HEK293 (cell line): ENCODE results near the gene FSTL4.

ENCODE experiments used
- CTCF ChIA-PET: fragments of 350-600 bp; formaldehyde crosslinking; extraction: SDS; loops from one replicate; lab custom pipeline; 2021; ENCODE audit warnings: antibody characterized with exemption; lab: Yijun Ruan, JAX
- POLR2A ChIA-PET: fragments of 300-600 bp; formaldehyde crosslinking; extraction: SDS; loops from one replicate; lab custom pipeline; 2020; ENCODE audit warnings: antibody characterized with exemption, inconsistent platforms; lab: Yijun Ruan, JAX
- H3K27ac ChIP-seq: fragments of 200-500 bp; sonication (Bioruptor generic); 2 replicates; pipeline ENCODE4 v1.5.1; 2014; ENCODE audit warnings: low read depth, low read length, control low read depth, inconsistent platforms; ENCODE audit errors: extremely low read depth
- H3K36me3 ChIP-seq, 2 experiments: fragments of 200-500 bp in 1 of 2; sonication (Bioruptor generic) in 1 of 2; 1 replicate in 1 of 2; 2 replicates in 1 of 2; pipeline ENCODE4 v1.5.1; 2014 to 2017; ENCODE audit warnings: inconsistent platforms in 2 of 2, low read length in 2 of 2; ENCODE audit not compliant: control insufficient read depth in 2 of 2, insufficient read depth in 1 of 2
- H3K4me1 ChIP-seq: fragments of 200-500 bp; sonication (Bioruptor generic); 2 replicates; pipeline ENCODE4 v1.5.1; 2014; ENCODE audit warnings: mild to moderate bottlenecking, low read length, inconsistent platforms; ENCODE audit not compliant: control insufficient read depth, insufficient read depth
- H3K4me3 ChIP-seq: 2 replicates; pipeline ENCODE4 v1.5.1; 2011; ENCODE audit warnings: low read depth, mild to moderate bottlenecking, control low read depth, low read length, moderate library complexity
- H3K9me3 ChIP-seq: fragments of 200-500 bp; sonication (Bioruptor generic); 2 replicates; pipeline ENCODE4 v1.5.1; 2014; ENCODE audit warnings: low read depth, low read length, inconsistent platforms; ENCODE audit not compliant: control insufficient read depth, insufficient read depth
- GFI1B ChIP-seq: fragments of 450-650 bp; formaldehyde crosslinking; IDR thresholded peaks from 2 replicates; pipeline ENCODE4 v1.5.1; 2016; ENCODE audit warnings: missing biosample characterization, missing genetic modification characterization
- IKZF3 ChIP-seq: fragments of 450-650 bp; IDR thresholded peaks from 2 replicates; pipeline ENCODE4 v1.5.0; 2018; ENCODE audit warnings: missing biosample characterization, mild to moderate bottlenecking, missing genetic modification characterization, moderate library complexity
- KLF8 ChIP-seq: fragments of 450-650 bp; formaldehyde crosslinking; IDR thresholded peaks from 2 replicates; pipeline ENCODE4 v1.5.1; 2016; ENCODE audit warnings: missing biosample characterization, missing genetic modification characterization
- KLF9 ChIP-seq: fragments of 450-650 bp; formaldehyde crosslinking; IDR thresholded peaks from 2 replicates; pipeline ENCODE4 v1.5.1; 2016; ENCODE audit warnings: missing biosample characterization, missing genetic modification characterization, low read depth
- SCRT1 ChIP-seq: fragments of 450-650 bp; formaldehyde crosslinking; IDR thresholded peaks from 2 replicates; pipeline ENCODE4 v1.5.1; 2016; ENCODE audit warnings: missing biosample characterization, missing genetic modification characterization, borderline replicate concordance
- WT1 ChIP-seq: fragments of 450-650 bp; formaldehyde crosslinking; IDR thresholded peaks from 2 replicates; pipeline ENCODE4 v1.5.1; 2016; ENCODE audit warnings: missing biosample characterization, missing genetic modification characterization
- YY2 ChIP-seq: fragments of 450-650 bp; formaldehyde crosslinking; IDR thresholded peaks from 2 replicates; pipeline ENCODE4 v1.5.1; 2016; ENCODE audit warnings: missing biosample characterization, missing genetic modification characterization
- ZBTB1 ChIP-seq: fragments of 450-650 bp; formaldehyde crosslinking; IDR thresholded peaks from 2 replicates; pipeline ENCODE4 v1.5.1; 2016; ENCODE audit warnings: missing biosample characterization, missing genetic modification characterization
- ZBTB48 ChIP-seq: fragments of 450-650 bp; formaldehyde crosslinking; IDR thresholded peaks from 2 replicates; pipeline ENCODE4 v1.5.1; 2016; ENCODE audit warnings: missing biosample characterization, missing genetic modification characterization
- ZFP37 ChIP-seq: fragments of 450-650 bp; formaldehyde crosslinking; IDR thresholded peaks from 2 replicates; pipeline ENCODE4 v1.5.1; 2016; ENCODE audit warnings: missing biosample characterization, missing genetic modification characterization
- ZNF157 ChIP-seq: fragments of 450-650 bp; formaldehyde crosslinking; IDR thresholded peaks from 2 replicates; pipeline ENCODE4 v1.5.1; 2016; ENCODE audit warnings: missing biosample characterization, missing genetic modification characterization
- ZNF184 ChIP-seq: fragments of 450-650 bp; IDR thresholded peaks from 2 replicates; pipeline ENCODE4 v1.5.1; 2018; ENCODE audit warnings: missing biosample characterization, mild to moderate bottlenecking, missing genetic modification characterization
- ZNF19 ChIP-seq: fragments of 450-650 bp; formaldehyde crosslinking; IDR thresholded peaks from 2 replicates; pipeline ENCODE4; 2016; ENCODE audit warnings: missing biosample characterization, missing genetic modification characterization, low read depth
- ZNF37A ChIP-seq: fragments of 450-650 bp; IDR thresholded peaks from 2 replicates; pipeline ENCODE4 v1.5.1; 2018; ENCODE audit warnings: missing biosample characterization, missing genetic modification characterization
- ZNF548 ChIP-seq: fragments of 450-650 bp; formaldehyde crosslinking; IDR thresholded peaks from 2 replicates; pipeline ENCODE4 v1.5.1; 2016; ENCODE audit warnings: missing biosample characterization, missing genetic modification characterization
- ZNF561 ChIP-seq: fragments of 450-650 bp; IDR thresholded peaks from 2 replicates; pipeline ENCODE4 v1.5.1; 2018; ENCODE audit warnings: missing biosample characterization, missing genetic modification characterization, borderline replicate concordance
- ZNF610 ChIP-seq: fragments of 450-650 bp; formaldehyde crosslinking; IDR thresholded peaks from 2 replicates; pipeline ENCODE4 v1.5.1; 2016; ENCODE audit warnings: missing biosample characterization, missing genetic modification characterization, borderline replicate concordance
- ZNF623 ChIP-seq: fragments of 450-650 bp; formaldehyde crosslinking; IDR thresholded peaks from 2 replicates; pipeline ENCODE4 v1.5.1; 2016; ENCODE audit warnings: missing biosample characterization, missing genetic modification characterization
- ZNF629 ChIP-seq: fragments of 450-650 bp; formaldehyde crosslinking; IDR thresholded peaks from 2 replicates; pipeline ENCODE4 v1.5.1; 2017; ENCODE audit warnings: missing biosample characterization, missing genetic modification characterization
- ZNF654 ChIP-seq: fragments of 450-650 bp; formaldehyde crosslinking; IDR thresholded peaks from 2 replicates; pipeline ENCODE4 v1.5.1; 2016; ENCODE audit warnings: low read depth, missing biosample characterization, missing genetic modification characterization
- ZXDB ChIP-seq: fragments of 450-650 bp; formaldehyde crosslinking; IDR thresholded peaks from 2 replicates; pipeline ENCODE4 v1.5.1; 2016; ENCODE audit warnings: missing biosample characterization, missing genetic modification characterization
- TF ChIP-seq, protein P1 (sequence below): fragments of 450-650 bp; formaldehyde crosslinking; optimal IDR thresholded peaks from 2 replicates; pipeline ENCODE3; 2016; ENCODE audit warnings: missing biosample characterization, mild to moderate bottlenecking, missing genetic modification characterization
- TF ChIP-seq, protein P2 (sequence below): fragments of 450-650 bp; formaldehyde crosslinking; IDR thresholded peaks from 2 replicates; pipeline ENCODE4 v1.5.1; 2016; ENCODE audit warnings: missing biosample characterization, missing genetic modification characterization, low read depth
- TF ChIP-seq, protein P3 (sequence below): fragments of 450-650 bp; formaldehyde crosslinking; IDR thresholded peaks from 2 replicates; pipeline ENCODE4 v1.5.1; 2016; ENCODE audit warnings: missing biosample characterization, missing genetic modification characterization
- TF ChIP-seq, protein P4 (sequence below): fragments of 450-650 bp; formaldehyde crosslinking; IDR thresholded peaks from 2 replicates; pipeline ENCODE4 v1.5.1; 2016; ENCODE audit warnings: missing biosample characterization, missing genetic modification characterization

Gene FSTL4

DNA sequence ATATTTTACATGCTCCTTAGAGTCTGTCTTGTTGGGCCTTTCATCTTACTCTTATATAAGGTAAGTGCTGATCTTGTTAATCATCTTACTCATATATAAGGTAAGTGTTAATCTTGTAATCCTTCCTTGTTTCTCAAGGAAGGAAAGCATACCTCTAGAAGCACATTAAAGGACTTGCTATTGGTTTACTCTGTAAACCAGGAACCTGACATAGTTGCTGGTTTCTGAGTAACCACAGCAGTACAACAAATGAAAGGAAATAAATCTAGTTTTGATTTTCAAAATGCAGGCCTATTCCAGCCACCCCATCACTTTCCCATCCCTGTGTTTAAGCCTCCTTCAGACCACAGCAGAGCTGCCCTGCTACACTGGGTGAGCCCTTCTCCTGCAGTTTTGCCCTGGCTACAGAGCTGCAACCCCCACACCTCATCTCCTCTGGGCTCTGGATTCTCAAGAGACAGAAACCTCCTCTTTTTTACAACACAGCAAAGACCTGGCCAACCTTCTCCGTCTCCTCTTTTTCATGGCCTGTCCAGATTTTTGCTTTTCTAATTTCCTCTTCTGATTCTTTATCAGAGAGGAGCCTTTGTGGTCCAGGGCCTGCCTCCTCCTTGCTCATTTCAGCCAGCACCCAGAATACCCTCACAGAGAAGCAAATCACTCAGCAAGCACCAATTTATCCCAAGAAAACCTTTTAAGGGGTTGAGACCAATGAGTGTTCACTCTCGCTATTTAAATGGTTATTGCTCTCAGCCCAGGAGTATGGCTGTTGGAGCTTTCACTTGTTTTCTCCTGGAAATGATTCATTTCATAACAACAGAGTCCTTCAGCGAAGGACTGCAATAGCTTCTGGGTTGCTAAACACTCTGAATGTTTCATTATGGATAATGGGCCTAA, 103.2 kb downstream of the FSTL4 start:
- H3K9me3 ChIP-seq = no peaks in the 10 kb centered on the region
- ChIA-PET CTCF (interaction anchor here (1.2 to 1.4 kb wide), 2 partner anchors 34 to 360 kb away, joined by 3 read pairs; no protein-coding TSS in a partner anchor), POLR2A (no interaction called here)
- TF ChIP-seq WT1 (tag by site-specific recombination) (no peak), GFI1B (tag by site-specific recombination) (no peak), ZNF623 (tag by site-specific recombination) (no peak), ZFP37 (tag by site-specific recombination) (no peak), ZNF548 (tag by site-specific recombination) (no peak), ZNF184 (no peak), ZNF654 (tag by site-specific recombination) (no peak), ZNF561 (tag by site-specific recombination) (no peak), YY2 (tag by site-specific recombination) (no peak)
- TF ChIP-seq, protein P1, sequence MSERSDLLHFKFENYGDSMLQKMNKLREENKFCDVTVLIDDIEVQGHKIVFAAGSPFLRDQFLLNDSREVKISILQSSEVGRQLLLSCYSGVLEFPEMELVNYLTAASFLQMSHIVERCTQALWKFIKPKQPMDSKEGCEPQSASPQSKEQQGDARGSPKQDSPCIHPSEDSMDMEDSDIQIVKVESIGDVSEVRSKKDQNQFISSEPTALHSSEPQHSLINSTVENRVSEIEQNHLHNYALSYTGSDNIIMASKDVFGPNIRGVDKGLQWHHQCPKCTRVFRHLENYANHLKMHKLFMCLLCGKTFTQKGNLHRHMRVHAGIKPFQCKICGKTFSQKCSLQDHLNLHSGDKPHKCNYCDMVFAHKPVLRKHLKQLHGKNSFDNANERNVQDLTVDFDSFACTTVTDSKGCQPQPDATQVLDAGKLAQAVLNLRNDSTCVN (tag by site-specific recombination) = no peak
- TF ChIP-seq, all 188 proteins: peak for 0
- Histone ChIP-seq H3K4me3 (no peak overlapping the region), H3K36me3 (no peaks in the 10 kb centered on the region), H3K4me1 (no peaks in the 10 kb centered on the region), H3K27ac (no peak overlapping the region)

DNA sequence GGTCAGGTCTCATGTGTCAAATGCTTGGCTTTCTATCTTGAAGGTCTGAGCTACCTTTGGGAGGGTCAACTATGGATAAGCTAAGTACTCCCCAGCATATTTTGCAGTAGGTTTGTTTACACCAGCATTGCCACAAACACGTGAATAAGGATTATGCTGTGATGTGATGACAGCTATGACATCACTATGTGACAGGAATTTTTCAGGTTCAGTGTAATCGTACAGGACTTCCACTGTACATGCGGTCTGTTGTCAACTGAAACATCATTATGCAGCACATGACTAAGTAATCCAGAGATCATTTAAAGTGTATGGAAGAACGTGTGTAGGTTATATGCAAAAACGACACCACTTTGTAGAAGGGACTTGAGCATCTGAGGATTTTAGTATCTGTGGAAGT, 104.0 kb downstream of the FSTL4 start:
- Histone ChIP-seq H3K9me3 (no peaks in the 10 kb centered on the region), H3K36me3 (no peaks in the 10 kb centered on the region)
- CTCF ChIA-PET = interaction anchor here (0.6 to 1.4 kb wide), 2 partner anchors 9 to 361 kb away, joined by 3 to 4 read pairs; no protein-coding TSS in a partner anchor
- POLR2A ChIA-PET = no interaction called here
- TF ChIP-seq IKZF3 (tag by site-specific recombination) = no peak
- TF ChIP-seq, protein P2, sequence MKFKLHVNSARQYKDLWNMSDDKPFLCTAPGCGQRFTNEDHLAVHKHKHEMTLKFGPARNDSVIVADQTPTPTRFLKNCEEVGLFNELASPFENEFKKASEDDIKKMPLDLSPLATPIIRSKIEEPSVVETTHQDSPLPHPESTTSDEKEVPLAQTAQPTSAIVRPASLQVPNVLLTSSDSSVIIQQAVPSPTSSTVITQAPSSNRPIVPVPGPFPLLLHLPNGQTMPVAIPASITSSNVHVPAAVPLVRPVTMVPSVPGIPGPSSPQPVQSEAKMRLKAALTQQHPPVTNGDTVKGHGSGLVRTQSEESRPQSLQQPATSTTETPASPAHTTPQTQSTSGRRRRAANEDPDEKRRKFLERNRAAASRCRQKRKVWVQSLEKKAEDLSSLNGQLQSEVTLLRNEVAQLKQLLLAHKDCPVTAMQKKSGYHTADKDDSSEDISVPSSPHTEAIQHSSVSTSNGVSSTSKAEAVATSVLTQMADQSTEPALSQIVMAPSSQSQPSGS (tag by site-specific recombination) = peak; percentile 58
- peak; percentile 57; the same call in 1 of the 2 replicates for TF ChIP-seq ZNF629 (tag by site-specific recombination)
- TF ChIP-seq, all 188 proteins: peak for 2
- Histone ChIP-seq H3K27ac (no peak overlapping the region), H3K4me1 (no peaks in the 10 kb centered on the region), H3K4me3 (no peak overlapping the region)

DNA sequence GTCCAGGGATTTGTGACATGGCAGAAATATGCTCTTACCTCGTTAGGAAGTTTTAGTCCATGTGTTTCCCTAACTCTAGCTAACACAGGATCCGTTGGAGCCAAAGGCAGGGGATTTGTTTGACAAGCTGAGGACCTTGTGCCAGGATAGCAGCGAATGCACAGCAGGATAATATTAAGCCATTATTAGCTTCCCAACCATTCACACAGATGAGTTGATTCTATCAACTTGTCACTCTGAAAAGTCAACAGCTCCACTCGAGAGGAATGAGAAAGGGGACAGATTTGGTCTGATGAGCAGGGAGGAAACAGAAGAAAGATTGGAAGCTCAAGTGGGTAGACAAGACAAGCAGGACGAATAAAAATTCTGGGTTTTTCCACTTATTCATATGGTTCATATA, 106.2 kb downstream of the FSTL4 start:
- CTCF ChIA-PET = no interaction called here
- TF ChIP-seq, protein P3, sequence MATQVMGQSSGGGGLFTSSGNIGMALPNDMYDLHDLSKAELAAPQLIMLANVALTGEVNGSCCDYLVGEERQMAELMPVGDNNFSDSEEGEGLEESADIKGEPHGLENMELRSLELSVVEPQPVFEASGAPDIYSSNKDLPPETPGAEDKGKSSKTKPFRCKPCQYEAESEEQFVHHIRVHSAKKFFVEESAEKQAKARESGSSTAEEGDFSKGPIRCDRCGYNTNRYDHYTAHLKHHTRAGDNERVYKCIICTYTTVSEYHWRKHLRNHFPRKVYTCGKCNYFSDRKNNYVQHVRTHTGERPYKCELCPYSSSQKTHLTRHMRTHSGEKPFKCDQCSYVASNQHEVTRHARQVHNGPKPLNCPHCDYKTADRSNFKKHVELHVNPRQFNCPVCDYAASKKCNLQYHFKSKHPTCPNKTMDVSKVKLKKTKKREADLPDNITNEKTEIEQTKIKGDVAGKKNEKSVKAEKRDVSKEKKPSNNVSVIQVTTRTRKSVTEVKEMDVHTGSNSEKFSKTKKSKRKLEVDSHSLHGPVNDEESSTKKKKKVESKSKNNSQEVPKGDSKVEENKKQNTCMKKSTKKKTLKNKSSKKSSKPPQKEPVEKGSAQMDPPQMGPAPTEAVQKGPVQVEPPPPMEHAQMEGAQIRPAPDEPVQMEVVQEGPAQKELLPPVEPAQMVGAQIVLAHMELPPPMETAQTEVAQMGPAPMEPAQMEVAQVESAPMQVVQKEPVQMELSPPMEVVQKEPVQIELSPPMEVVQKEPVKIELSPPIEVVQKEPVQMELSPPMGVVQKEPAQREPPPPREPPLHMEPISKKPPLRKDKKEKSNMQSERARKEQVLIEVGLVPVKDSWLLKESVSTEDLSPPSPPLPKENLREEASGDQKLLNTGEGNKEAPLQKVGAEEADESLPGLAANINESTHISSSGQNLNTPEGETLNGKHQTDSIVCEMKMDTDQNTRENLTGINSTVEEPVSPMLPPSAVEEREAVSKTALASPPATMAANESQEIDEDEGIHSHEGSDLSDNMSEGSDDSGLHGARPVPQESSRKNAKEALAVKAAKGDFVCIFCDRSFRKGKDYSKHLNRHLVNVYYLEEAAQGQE (tag by site-specific recombination) = no peak
- TF ChIP-seq ZXDB (no peak), KLF9 (tag by site-specific recombination) (no peak), KLF8 (tag by site-specific recombination) (no peak), ZNF610 (tag by site-specific recombination) (no peak), ZBTB48 (tag by site-specific recombination) (no peak), ZNF19 (tag by site-specific recombination) (no peak), ZBTB1 (tag by site-specific recombination) (no peak), ZNF157 (tag by site-specific recombination) (no peak), ZNF37A (tag by site-specific recombination) (no peak), SCRT1 (no peak)
- TF ChIP-seq, protein P4, sequence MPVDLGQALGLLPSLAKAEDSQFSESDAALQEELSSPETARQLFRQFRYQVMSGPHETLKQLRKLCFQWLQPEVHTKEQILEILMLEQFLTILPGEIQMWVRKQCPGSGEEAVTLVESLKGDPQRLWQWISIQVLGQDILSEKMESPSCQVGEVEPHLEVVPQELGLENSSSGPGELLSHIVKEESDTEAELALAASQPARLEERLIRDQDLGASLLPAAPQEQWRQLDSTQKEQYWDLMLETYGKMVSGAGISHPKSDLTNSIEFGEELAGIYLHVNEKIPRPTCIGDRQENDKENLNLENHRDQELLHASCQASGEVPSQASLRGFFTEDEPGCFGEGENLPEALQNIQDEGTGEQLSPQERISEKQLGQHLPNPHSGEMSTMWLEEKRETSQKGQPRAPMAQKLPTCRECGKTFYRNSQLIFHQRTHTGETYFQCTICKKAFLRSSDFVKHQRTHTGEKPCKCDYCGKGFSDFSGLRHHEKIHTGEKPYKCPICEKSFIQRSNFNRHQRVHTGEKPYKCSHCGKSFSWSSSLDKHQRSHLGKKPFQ (tag by site-specific recombination) = no peak

More for the DNA sequence above, 106.2 kb downstream of the FSTL4 start:
- Histone ChIP-seq H3K4me3 (no peak overlapping the region), H3K9me3 (no peaks in the 10 kb centered on the region), H3K4me1 (no peaks in the 10 kb centered on the region), H3K27ac (no peak overlapping the region), H3K36me3 (no peaks in the 10 kb centered on the region)
- POLR2A ChIA-PET = no interaction called here
